ENCODE measurements around the gene HOXB7. TPM values are rescaled to one million over a fixed set of nuclear protein-coding genes. Genes with fewer than 3 reads are reported as not detected.
A peak's percentile ranks its signal among the peaks of the same experiment; 100 is the strongest.

Gene HOXB7
- total and polyA plus RNA-seq, 2 of the 13 experiments (the other 11 are each of a cell fraction or from before 2014, with no cell fraction given): 0.04 TPM; not detected in 1

DNA sequence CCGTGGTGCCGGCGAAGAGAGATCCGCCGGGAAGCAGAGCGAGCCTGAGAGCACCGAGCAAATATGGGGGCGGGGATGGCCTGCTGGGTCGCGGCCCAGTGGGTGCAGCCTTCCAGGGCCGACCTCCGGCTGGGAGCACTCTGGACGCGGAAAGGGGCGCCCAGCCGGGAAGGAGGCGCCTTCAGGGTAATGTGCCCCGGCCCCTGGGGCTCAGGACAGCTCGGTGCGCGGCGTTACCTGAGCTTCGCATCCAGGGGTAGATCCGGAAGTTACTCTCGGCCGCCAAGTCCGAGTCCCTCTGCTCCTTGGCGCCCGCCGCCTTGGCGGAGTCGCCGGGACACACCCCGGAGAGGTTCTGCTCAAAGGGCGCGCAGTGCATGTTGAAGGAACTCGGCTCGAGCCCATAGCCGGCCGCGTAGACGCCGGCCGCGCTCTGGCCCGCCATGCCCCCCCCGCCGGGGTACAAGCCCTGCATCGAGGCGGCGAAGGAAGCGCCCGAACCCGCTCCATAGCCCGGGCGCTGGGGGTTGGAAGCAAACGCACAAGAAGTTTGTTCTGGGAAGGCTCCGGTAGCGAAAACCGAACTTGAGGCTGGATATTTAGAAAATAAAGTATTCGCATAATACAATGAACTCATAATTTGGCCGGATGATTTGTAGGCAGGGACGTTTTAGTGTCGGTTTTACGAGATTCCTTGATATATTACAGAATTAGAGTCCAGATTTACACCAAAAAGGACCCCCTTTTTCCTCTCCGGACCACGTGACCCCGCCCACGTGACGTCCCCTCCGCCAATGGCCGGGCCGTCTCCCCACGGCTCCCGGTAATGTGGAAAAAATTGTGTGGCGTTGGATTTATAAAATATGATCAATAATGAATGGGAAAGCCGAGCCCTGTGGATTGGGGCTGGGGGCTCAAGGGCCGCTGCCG is at the start of gene HOXB7 (continued):
- 0 out of 2 replicates have a peak, but pooled peaks have one; percentile 34 for TF ChIP-seq GZF1 (CRISPR knock-in tag; IDR thresholded peaks at IDR 0.05)
- peak; percentile 33; the same call in 1 of the 2 replicates for TF ChIP-seq ZNF768 (CRISPR knock-in tag; IDR thresholded peaks at IDR 0.05)
- peak; percentile 99 for TF ChIP-seq MTF2 (CRISPR knock-in tag; IDR thresholded peaks at IDR 0.05; ENCODE audit: borderline replicate concordance)
- TF ChIP-seq ZFX (CRISPR knock-in tag; IDR thresholded peaks at IDR 0.05; ENCODE audit: low read depth): peak; percentile 40; the same call in 1 of the 2 replicates
- peak; percentile 99 for TF ChIP-seq EZH2 (conservative IDR thresholded peaks at IDR 0.05; ENCODE audit: low read depth, low read length)
- no peak for TF ChIP-seq CHD4 (IDR thresholded peaks at IDR 0.05; ENCODE audit: borderline replicate concordance, low read length)
- peak; percentile 85 for TF ChIP-seq ZNF263 (CRISPR knock-in tag; IDR thresholded peaks at IDR 0.05)
- peak; percentile 22 for TF ChIP-seq HNRNPK (IDR thresholded peaks at IDR 0.05; ENCODE audit: low read depth, low read length, poor library complexity, severe bottlenecking)
- TF ChIP-seq, protein P1, sequence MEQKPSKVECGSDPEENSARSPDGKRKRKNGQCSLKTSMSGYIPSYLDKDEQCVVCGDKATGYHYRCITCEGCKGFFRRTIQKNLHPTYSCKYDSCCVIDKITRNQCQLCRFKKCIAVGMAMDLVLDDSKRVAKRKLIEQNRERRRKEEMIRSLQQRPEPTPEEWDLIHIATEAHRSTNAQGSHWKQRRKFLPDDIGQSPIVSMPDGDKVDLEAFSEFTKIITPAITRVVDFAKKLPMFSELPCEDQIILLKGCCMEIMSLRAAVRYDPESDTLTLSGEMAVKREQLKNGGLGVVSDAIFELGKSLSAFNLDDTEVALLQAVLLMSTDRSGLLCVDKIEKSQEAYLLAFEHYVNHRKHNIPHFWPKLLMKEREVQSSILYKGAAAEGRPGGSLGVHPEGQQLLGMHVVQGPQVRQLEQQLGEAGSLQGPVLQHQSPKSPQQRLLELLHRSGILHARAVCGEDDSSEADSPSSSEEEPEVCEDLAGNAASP (CRISPR knock-in tag; IDR thresholded peaks at IDR 0.05; ENCODE audit: borderline replicate concordance): no peak
- 0 out of 2 replicates have a peak, but pooled peaks have one; percentile 25 for TF ChIP-seq ZFY (CRISPR knock-in tag; IDR thresholded peaks at IDR 0.05)
- 0 out of 2 replicates have a peak, but pooled peaks have one; percentile 8 for TF ChIP-seq PHF8 (CRISPR knock-in tag; IDR thresholded peaks at IDR 0.05)
- 0 out of 2 replicates have a peak, but pooled peaks have one; percentile 28 for TF ChIP-seq ZNF605 (CRISPR knock-in tag; IDR thresholded peaks at IDR 0.05)
- TF ChIP-seq DMTF1 (CRISPR knock-in tag; IDR thresholded peaks at IDR 0.05): no peak
- TF ChIP-seq ZNF687 (CRISPR knock-in tag; IDR thresholded peaks at IDR 0.05): peak; percentile 47; the same call in 1 of the 2 replicates
- TF ChIP-seq ZNF350 (CRISPR knock-in tag; IDR thresholded peaks at IDR 0.05; ENCODE audit: borderline replicate concordance, low read depth): 0 out of 2 replicates have a peak, but pooled peaks have one; percentile 24
- TF ChIP-seq ZNF777 (CRISPR knock-in tag; IDR thresholded peaks at IDR 0.05): peak; percentile 63
- peak; percentile 45; the same call in 1 of the 2 replicates for TF ChIP-seq UBTF (CRISPR knock-in tag; IDR thresholded peaks at IDR 0.05)
- TF ChIP-seq RAD51 (IDR thresholded peaks at IDR 0.05; ENCODE audit: borderline replicate concordance): peak; percentile 90

Data from HepG2 (cell line).